Measurements from ENCODE around the gene STRA6.
A peak's percentile ranks its signal among the peaks of the same experiment; 100 is the strongest.

STRA6 gene

DNA sequence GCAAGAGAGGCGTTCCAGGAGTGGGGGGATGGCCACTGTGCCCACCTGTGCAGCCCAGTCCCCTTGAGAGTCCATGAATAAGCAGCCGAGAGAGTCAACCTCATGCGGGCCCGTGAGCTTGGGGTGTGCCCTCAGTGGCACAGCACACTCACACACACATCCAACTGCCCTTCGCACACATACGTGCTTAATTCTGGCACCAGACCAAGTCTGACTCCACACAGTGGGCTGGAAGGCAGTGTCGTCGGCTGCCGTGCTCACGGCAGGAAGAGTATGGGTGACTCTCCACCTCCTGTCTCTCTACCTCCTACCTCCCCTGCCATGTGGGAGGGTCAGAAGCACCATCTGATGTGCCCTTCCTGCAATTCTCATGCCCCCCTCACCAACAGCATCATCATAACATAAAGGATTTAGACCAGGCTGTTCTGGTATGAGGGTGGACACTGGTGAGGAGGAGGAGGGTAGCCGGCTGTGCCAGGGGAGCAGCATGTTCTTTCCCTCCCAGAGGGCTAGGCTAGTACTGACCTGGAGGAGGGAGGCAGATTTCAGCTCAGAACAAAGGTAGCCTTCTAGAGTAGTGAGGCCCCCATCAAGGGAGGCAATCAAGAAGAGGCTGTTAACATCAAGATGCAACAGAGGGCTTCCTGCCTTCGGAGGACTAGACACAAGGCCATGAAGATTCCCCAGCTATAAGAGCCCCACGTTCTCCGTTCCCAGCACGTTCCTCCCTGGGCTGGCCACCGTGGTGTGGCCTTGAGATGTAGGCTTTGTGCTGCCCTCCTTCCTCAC is 5.3 kb upstream of the STRA6 start:
- no peak for DNase-seq

DNA sequence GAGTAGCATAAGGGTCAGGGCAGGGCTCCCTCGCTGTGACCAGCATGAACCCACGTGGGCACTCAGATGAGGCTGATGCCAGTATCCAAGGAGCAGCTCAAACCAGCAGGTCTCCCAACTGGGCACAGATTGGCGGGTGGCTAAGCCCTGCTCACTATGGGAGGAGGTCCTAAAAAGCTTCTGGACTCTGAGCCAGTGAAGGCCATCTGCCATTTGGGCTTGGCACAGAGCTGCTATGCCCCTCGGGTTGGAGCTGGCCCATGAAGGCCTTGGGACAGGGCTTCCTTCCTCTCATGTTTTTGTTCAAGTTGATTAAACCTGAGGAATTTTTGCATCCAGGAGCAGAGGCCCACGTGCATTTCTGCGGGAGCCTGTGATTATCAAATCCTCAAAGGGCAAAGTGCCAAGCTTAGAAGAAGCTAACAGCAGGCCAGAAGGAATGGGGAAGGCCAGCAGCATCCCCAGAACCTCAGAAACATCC is 4.3 kb upstream of the STRA6 start:
- DNase-seq, result no peak

DNA sequence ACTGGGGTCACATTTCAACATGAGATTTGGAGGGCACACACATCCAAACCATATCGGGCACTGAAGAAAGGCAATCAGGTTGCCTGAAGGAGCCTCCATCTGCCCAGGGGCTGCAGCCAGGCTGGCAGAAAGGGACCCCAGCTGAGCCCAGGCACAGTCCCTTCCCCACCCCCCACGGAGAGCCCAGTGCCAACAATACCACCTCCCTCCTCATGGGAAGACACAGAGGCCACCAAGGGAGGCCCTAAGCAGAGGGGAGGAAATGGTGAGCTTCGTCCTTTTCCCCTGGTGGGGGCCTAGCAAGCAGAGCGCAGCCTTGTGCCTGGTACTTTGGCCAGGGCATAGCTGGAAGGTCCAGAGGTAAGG is 3.0 kb upstream of the STRA6 start:
- DNase-seq, result no peak

DNA sequence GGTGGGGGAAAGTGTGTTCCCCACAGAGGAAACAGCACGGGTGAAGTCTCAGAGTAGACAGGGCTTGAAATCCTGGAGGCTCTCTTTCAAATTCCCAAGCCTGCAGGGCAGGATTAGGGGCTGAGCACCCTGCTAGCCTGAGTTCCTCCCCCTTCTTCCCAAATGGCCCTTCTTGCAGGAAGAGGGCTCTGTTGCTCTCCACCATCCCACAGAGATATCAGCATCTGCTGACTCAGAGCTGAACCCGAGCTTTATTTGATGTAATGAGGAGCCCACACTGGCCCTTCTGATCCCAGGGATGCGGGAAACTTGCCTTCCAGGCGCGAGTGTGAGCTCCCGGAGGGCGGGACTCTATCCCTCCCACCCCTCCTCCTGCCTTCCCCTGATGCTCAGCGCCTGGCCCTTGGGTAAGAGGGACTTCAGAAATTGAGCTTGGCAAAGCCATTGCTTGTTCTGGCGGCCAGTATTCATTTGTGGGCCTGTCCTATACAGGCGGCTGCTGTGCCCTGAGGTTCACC is 1.4 kb upstream of the STRA6 start:
- peak in 1 of 2 donors; percentile 33 for DNase-seq

DNA sequence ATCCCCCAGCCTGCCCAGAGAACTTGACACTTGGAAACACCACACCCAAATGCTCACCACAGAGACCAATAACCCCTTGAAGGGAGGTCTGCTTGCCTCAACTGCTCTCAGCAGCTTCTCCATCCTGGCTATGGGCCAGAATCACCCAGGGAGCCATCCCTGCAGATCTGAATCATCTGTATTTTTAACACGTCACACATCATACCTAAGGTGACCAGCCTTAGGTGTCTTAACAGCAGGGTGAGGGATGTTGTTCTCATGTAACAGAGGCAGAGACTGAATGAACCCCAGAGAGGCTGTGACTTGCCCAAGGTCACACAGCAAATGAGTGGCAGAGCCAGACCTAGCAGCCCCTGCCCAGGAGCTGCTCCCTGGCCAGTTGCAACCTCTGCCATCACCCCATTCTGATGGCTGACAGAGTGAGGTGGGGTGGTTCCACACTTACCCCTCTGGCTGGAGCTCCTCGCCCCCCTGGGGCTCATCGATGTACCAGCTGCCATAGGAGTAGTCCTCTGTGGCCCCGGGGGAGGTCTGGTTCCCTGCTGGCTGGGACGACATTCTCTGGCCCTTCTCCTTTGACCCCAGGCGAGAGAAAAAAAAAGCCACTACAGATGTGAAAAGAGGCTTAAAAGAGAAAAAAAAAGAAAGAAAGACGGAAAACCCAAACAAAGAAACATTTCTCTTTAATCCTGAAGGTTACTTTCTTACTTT is 722 bp downstream of the STRA6 start:
- DNase-seq, result no peak

DNA sequence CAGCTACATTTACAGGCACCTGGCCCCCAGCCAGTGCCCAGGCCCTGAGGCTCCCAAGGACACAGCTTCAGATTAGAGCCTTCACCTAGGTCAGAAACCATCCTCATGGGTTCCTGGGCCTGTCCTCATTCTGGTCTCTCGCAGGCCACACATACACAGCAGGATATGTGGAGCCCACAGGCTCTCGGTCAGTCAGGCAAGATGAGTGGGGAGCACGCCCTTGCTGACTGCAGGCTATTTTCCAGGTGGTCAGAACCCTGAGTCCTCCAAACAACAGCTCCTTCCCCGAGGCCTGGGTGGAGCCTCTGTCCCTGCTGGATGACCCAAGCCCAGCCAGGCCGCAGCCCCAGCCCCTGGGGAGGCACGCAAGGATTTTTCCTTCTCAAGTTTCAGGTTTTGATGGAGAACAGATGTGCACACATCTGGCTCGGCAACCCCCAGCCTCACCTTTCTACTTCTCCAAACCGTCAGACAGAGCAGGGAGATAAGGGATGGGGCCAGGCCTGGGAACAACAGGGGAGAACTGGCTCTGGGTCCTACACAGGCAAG is 1.6 kb downstream of the STRA6 start:
- no peak for DNase-seq

DNA sequence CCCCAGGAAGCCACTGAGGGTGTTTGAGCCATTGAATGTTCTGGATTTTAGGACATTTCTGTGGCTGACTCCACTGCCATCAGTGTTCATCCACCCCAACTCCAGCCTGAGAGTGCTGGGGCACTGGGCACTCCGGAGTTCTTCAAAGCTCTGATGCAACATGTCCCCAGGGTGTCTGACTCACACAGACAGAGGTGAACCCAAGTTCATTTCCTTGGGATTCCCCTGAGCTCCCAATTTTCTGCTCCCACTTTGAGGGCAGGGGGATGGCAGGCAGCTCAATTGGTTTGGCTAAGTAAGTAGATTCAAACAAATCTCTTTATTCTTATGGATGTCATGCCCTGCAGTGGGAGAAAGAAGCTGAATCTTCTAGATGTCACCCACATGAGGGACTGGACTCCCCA is 2.2 kb downstream of the STRA6 start:
- peak; percentile 47 to 49 for DNase-seq

DNA sequence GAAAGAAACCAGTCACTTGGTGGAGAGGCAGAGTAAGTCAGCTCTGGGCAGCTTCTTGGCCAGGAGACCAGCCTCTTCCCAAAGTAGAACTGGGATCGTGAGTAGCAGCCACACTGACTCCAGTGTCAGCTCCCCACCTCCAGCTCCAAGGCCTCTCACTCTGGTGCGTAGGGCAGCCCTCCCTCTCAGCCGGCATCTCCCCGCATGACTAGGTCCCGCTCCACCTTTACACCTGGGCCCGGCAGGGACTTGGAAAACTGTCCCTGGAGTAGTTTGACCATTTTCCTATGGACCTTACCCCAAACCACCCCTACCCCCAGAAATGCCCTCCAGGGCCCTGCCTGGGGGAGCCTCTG is 3.3 kb downstream of the STRA6 start:
- DNase-seq, result no peak

DNA sequence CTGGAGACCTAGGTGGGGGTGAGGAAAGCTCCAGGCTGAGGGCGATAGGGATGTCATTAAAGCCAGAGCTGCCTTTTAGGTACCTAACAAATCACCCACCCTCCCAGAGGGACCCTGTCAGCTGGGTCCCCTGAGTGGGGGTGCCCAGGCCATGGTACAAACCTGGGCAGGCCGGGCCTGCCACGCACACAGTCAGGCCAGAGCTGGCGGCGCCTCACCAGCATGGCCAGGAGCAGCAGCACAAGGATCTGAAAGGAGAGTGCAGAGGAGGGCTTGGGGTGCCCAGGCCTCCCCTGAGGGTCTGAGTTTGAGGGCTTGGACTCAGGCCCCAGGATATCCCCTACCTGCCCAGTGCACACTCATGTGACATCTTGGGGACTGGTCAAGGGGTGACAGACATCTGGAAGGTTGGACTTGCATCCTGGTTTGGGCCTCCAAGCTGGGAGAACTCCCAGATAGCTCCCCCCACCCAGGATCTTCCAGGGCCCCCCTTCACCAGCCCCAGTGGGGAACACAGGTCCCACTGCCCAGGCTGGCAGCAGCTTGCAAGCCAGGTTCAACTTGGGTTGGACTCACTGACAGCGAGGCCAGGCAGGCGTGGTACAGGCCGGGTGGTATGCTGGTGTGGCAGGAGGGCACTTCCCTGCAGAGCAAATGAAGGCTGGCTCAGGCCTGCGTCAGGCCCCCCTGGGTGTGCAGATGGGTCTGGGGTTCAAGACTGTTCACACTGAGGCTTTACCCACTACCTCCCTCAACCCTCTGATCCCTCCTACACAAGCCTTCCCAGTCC is 5.2 kb downstream of the STRA6 start:
- no peak for DNase-seq

DNA sequence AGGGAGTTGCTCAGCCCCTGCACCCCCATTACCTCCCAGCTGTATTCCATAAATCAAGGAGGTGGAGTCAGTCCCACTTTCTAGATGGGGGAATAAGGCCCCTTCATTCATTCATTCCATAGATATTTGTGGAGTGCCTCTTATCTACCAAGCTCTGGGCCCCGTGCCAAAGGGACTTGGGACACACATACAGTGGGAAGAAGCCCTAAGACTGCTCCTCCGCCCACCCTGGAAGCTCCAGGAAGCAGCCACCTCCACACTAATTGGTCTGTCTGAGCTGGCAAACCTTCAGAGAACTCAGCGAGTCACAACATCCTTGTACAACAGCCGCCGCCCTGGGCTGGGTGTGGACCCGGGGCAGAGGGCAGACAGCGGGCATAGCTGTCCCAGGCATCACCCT is 6.4 kb downstream of the STRA6 start:
- peak; percentile 68 to 86 for DNase-seq

DNA sequence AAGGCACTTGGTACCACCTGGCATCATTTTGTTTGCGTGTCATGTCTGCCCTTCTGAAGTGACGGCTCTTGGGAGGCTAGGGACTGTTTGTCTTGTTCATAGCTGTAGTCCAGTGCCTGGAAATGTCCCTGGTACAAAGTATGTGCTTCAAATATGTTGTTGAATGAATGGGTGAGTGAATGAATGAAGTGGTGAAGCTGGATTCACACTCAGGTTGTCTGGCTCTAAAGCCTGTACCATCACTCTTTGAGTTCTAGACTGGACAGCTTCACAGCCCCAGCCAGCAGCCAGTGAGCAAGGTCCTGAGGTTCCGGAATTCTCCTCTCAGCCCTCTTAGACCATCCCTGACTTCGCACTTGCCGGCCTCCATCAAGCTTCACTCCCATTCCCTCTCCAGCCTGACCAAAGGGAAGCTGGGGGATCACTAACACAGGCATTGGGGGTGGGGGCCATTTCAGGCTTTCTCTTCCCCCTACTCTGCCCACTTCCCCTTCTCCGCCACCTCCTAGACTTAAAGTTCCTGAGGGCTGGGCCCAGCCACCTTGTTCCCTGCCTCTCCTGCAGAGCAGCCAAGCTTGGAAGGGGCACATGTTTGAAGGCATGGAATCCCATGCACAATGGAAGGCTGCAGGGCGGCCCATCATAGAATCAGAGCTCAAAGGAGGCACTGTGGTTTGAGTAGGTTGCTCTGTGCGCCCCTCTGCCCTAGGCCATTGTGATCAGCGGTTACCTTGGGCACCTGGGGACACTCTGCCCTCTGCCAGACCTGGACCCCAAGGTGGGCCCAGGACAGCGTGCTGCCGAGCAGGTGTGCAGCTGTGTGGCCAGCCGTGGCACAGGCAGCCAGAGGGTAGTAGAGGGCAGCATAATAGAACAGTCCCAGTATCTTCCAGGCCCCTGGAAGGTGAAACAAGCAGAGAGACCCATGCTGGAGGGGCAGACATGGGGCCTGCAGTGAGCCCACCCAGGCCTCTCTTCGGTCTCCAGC is 7.7 kb downstream of the STRA6 start:
- no peak for DNase-seq

DNA sequence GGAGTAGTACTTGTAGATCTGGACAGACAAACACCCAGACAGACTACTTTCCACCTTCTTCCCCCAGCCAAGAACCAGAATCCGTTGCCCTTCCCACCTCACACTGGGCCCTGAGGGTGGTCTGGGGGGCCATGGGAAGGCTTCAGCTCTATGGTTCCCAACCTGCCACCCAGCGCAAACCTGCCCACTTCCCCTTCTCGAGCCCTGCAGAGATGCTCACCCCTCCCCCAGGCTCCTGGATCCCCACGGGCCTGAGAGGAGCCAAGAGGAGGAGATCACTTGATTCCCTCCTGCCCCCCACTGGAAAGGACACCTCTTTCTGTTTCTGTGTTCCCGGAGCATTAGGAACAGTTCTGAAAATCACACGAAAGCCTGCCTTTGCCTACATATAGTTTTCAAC is 8.7 kb downstream of the STRA6 start:
- DNase-seq, result no peak

DNA sequence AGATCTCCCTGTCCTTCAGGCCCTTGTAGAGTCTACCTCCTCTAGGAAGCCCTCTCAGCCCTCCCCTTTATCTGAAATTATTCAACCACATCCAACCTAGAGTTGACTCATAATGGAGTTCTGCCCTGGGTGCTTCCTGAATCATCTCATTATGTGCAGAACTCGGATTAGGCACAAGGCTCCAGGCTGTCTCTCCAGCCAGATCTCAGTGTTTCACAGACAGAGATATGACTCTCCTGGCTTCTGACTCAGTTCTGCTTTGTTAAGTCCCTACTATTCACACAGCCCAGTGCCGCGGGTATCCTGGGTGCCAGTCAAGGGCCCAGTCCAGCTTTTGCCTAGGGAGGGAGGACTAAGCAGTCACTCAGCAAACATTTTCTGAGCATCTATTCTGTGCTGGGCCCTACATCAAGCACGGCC is 9.3 kb downstream of the STRA6 start:
- DNase-seq, result peak in 1 of 2 donors; percentile 6

DNA sequence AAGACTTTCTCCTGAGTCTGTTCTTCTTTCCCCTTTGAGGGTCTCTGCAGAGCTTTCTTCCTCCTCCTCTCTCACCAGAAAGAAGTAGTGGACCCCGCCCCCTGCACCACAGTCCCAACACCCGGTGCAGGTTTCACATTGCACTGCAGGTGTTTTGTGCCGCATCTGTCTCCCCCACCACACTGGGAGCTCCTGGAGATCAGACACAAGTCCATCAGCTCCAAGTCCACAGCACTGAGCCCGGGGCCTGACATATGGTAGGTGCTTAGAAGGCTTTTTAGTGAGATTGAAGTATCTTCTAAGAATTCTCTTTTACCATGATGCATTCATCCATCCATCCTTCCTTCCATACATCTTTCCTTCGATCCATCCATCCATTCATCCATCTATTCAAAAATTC is 9.8 kb downstream of the STRA6 start:
- DNase-seq, result no peak

DNA sequence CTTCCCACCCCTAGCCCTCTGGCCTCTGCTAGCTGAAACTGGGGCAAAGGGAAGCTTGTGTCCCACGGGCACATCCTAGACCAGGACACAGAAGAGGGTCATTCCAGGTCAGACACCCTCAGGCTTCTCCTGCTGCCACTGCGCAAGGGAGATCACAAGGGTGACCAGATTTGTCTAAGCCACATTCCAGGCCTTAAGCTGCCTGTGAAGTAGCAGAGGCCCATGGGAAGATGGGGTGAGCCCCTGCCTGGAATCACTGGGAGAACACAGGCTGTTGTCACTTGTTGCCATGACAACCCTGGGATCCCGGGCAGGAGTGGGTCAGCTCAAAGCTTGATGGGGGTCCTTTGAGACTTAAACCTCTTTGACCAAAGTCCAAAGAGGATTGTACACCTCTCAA is 10.8 kb downstream of the STRA6 start:
- no peak for DNase-seq

DNA sequence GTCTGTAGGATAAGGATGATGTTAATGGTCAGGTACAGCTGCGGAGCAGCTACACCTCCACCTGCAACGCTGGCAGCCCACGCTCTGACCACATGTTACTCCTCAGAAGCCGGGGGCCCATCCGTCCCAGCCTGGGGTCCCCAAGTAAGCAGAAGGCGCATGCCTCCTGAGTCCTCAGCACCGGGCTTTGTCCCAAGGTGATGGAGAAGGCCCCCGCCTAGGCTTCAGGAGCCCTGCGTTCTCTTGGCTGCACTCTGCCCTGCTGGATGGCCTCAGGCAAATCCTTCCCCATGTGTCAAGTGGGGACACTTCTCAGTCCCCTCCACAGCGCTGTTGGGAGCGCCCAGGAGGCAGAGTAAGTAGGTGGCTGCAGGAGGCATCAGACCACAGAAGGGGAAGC is 14.4 kb downstream of the STRA6 start:
- no peak for DNase-seq

DNA sequence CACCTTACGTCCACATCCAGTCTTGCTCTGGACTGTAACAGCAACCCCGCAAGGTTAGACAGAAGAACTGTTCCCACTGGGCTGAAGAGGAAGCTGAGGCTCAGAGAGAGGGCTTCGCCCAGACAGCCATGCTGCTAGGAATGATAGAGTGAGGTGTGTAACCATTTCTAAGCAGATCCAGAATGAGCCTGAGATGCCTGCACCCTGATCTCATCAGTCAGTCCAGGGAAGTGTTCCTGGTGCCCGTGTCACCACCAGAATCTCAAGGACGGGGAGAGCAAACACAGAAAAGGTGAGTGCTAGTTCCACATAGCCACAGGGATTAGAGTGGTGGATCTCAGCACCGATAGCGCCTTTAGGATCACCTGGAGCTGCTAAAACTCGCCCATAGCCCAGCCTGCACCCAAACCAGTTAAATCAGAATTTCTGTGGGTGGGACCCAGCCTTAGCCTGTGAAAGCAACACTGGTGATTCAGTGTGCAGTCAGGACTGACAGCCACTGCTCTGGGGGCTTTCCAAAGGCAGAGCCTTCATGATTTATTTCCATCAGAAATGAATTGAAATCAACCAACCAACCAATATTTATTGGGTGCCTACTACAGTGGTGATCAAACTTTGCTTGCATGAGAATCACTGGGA is 16.8 kb downstream of the STRA6 start:
- no peak for DNase-seq

DNA sequence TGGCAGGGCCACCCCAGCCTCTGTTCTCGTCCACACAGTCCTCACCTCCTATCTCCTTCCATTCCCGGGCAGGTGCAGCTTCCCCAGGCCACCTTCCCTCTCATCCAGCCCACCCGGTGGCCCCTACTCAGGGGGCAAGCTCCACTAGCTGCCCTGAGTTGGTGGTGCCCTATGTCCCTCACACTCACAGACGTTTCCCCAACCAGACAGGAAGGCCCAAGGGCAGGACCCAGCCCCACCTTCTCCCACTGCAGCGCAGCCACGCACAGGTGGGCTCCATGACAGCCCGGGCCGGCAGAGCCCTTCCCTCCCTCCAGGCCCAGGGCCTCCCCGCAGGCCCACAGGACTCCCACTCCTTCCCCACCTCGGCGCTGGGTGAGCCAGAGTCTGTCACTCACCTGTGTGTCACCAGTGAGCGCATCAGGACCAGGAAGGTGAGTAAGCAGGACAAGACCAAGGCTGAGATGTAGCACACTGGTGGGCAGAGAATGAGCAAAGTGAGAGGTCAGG is 17.9 kb downstream of the STRA6 start:
- no peak for DNase-seq

DNA sequence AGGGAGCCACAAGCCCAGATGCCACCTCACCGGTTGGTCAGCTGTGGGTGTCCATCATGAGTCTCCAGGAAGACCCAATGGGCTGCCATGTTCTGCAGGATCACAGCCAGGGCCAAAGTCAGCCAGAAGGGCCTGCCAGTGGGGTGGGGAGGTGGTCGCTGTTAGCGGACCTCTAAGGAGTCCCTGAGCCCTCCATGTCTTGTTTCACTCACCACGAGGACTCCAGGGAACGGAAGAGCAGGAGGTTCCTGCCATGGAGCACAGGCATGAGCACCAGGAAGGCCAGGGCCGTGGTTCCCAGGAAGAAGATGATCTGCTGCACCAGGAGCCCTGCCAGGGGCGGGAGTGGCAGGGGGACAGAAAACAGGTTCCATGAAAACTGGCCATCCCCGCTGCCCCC is 20.5 kb downstream of the STRA6 start:
- no peak for DNase-seq

DNA sequence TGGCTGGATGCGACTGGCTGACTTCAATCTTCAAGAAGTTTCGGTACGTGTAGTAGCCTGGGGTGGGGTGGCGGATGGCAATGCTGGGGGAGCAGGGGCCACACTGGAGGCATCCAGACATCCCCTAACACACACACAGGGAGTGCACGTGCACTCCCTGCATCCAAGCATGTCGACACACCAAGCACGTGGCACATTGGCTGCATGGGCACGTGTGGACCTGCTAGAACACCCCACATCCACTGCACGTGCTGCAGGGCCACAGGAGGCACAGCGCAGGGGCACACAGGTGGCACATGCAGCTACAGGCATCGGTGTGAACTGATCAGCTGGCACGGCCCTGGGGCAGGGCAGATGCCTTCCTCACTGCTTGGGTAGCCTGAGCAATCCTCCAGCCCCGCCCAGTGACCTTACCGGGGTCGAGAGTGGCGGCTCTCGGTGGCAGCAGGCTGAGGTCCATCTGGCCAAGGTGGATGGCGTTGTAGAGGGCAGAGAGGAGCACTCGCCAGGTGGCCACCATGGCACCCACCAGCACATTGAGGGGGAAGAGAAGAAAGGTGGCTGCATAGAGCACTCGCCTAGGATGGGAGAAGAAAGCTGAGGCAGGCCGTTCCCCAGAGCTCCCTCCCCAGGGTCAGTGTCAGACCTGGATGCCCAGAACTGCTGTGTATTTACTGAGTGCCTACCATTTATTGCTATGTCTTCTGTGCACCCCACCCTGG is 21.5 kb downstream of the STRA6 start:
- DNase-seq, result no peak
